ENCODE results near the gene ZDHHC5. TPM values are rescaled to one million over a fixed set of nuclear protein-coding genes. Genes with fewer than 3 reads are reported as not detected.
A peak's percentile ranks its signal among the peaks of the same experiment; 100 is the strongest.

Gene ZDHHC5, protein sequence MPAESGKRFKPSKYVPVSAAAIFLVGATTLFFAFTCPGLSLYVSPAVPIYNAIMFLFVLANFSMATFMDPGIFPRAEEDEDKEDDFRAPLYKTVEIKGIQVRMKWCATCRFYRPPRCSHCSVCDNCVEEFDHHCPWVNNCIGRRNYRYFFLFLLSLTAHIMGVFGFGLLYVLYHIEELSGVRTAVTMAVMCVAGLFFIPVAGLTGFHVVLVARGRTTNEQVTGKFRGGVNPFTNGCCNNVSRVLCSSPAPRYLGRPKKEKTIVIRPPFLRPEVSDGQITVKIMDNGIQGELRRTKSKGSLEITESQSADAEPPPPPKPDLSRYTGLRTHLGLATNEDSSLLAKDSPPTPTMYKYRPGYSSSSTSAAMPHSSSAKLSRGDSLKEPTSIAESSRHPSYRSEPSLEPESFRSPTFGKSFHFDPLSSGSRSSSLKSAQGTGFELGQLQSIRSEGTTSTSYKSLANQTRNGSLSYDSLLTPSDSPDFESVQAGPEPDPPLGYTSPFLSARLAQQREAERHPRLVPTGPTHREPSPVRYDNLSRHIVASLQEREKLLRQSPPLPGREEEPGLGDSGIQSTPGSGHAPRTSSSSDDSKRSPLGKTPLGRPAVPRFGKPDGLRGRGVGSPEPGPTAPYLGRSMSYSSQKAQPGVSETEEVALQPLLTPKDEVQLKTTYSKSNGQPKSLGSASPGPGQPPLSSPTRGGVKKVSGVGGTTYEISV
- 10 to 100 TPM; 38.9 to 55.7 (median 50.5) TPM for polyA plus RNA-seq (ENCODE audit: insufficient read length in 4 of 4)

GRCh38 chr11:57667736-57668433, at the start of gene ZDHHC5:
ZDHHC5 (plus strand) TSS chr11:57668114; CDS start chr11:57673091, 4,977 bp downstream.
- DNase-seq (ENCODE audit: low read depth in 4 of 4, low spot score in 3 of 4), result peak; percentile 97 to 98 (median 98)

GRCh38 chr11:57618438-57618837, 49.5 kb upstream of the ZDHHC5 start:
- DNase-seq (ENCODE audit: low read depth in 4 of 4, low spot score in 3 of 4), result no peak

- no peak for DNase-seq (ENCODE audit: low read depth in 4 of 4, low spot score in 3 of 4)
These were observed 48.6 kb upstream of the ZDHHC5 start for GRCh38 chr11:57619331-57619730.

DNA sequence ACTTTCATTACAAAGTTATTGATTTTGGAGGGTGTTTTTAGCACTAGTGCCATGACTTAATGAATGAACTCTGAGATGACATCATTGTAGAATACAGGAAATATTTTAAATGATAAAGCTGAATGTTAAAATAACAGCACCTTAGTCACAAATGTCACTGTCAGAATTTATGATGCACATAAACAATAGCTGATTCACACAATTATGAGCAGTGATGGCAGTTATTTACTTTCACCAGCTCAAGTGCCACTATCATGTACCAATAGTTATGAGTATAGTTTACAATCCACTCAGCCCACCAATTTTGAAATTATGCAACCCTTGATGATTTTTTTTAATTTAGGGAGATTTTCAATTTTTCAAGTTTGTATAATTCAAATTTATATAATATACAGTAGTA, 47.4 kb upstream of the ZDHHC5 start:
- no peak for DNase-seq (ENCODE audit: low read depth in 4 of 4, low spot score in 3 of 4)

DNA sequence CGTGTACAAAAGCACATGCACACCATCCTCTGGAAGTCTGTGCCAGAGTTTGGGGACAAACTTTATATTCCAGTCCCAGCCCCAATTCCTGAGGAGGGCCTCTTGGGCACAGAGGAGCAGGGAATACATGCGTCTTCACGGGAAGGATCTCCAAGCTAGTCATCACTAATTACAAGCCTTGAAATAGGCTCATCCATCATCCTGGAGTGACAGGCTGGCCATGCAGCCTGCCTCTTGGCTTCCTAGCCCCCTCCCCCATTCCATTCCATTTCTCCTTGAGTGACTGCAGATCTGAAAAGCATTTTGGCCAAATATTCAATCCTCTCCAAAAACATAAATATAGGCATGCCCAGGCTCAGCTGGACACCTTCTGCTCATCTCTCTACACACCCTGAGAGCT, 45.7 kb upstream of the ZDHHC5 start:
- DNase-seq (ENCODE audit: low read depth in 4 of 4, low spot score in 3 of 4), result no peak

- no peak for DNase-seq (ENCODE audit: low read depth in 4 of 4, low spot score in 3 of 4)
These were observed 43.0 kb upstream of the ZDHHC5 start for GRCh38 chr11:57624864-57625263.

- no peak for DNase-seq (ENCODE audit: low read depth in 4 of 4, low spot score in 3 of 4)
These were observed 41.0 kb upstream of the ZDHHC5 start for GRCh38 chr11:57626895-57627294.

- no peak for DNase-seq (ENCODE audit: low read depth in 4 of 4, low spot score in 3 of 4)
These were observed 37.7 kb upstream of the ZDHHC5 start for GRCh38 chr11:57630171-57630570.

DNA sequence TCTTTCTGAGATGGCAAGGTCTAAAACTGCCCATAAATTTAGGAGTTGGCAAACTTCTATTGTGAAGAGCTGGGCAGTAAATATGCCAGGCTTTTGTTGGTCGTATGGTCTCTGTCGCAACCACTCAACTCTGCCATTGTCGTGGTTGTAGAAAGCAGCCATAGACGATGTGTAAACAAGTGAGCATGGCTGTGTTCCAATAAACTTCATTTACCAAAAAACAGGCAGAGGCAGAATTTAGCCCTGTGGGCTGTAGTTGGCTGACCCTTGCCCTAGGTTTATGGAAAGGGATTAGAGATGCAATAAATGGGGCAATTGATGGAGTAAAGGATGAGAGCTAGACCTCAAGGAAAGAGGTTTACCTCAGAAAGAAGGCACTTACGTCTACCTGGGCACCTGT, 35.8 kb upstream of the ZDHHC5 start:
- DNase-seq (ENCODE audit: low read depth in 4 of 4, low spot score in 3 of 4), result no peak

GRCh38 chr11:57633394-57634070, 34.4 kb upstream of the ZDHHC5 start:
- no peak for DNase-seq (ENCODE audit: low read depth in 4 of 4, low spot score in 3 of 4)

GRCh38 chr11:57634311-57634710, 33.6 kb upstream of the ZDHHC5 start:
- DNase-seq (ENCODE audit: low read depth in 4 of 4, low spot score in 3 of 4), result no peak

GRCh38 chr11:57635246-57635645, 32.7 kb upstream of the ZDHHC5 start:
- no peak for DNase-seq (ENCODE audit: low read depth in 4 of 4, low spot score in 3 of 4)

GRCh38 chr11:57637626-57638004, 30.3 kb upstream of the ZDHHC5 start:
- DNase-seq (ENCODE audit: low read depth in 4 of 4, low spot score in 3 of 4), result no peak

- DNase-seq (ENCODE audit: low read depth in 4 of 4, low spot score in 3 of 4), result peak; percentile 81 to 90 (median 83)
These were observed 29.7 kb upstream of the ZDHHC5 start for GRCh38 chr11:57638005-57638781.

DNA sequence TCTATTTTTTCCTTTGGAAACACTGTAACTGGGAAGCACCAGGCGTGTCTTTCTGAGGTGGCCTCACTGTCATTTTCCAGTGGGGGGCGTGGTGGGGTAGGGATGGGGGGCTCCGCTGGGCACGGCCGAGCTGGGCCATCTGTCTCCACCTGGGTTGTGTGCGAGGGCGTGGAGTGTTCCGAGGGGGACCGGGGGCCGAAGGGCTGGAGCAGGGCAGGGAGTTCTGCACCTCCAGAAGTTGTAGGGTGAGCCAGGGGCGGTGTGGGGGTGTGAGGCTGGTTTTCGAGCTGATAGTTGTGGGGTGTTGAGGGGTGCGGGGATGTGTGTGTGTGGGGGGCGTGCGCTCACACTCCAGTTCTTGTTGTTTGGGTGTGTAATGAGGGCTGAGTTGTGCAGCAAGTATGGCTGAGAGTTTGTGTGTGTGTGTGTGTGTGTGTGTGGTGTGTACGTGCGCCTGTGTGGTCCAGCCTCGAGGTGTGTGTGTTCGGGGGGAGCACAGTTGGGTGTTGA, 29.0 kb upstream of the ZDHHC5 start:
- DNase-seq (ENCODE audit: low read depth in 4 of 4, low spot score in 3 of 4), result no peak

- DNase-seq (ENCODE audit: low read depth in 4 of 4, low spot score in 3 of 4), result peak; percentile 81 to 93 (median 88)
These were observed 28.4 kb upstream of the ZDHHC5 start for GRCh38 chr11:57639321-57640067.

- no peak for DNase-seq (ENCODE audit: low read depth in 4 of 4, low spot score in 3 of 4)
These were observed 27.7 kb upstream of the ZDHHC5 start for GRCh38 chr11:57640068-57640800.

DNA sequence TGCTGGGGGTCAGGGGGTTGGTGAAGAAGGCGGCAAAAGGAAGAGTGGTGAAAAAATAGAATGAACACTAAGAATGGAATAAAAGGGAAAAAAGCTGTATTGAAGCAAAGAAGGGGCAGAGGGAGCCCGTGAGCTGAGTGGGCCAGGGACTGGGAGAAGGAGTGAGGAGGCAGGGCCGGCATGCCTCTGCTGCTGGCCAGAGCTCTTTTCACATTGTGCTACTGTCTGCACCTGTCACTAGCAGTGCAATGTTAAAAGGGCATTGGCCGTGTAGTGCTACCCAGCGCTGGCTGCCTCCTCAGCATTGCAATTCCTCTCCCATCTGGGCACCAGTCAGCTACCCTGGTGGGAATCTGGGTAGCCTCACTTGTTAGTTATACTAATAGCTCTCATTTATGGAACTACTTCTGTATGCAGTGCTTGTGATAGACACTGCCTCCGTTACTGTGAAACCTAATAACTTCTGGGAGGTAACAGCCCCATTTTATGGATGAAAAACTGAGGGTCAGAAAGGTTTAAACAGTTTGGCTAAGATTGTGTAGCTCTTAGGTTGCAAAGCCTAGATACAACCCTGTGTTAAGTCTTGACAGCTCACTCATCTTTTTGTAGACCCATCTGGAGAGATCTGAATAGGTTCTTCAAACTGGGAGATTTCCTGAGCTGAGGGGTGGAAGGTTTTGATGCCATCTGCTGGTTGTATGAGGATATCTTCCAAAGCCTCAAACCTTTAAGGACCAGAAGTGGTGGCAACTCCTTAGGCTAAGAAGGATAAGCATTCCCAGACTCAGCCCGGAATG, 26.7 kb upstream of the ZDHHC5 start:
- no peak for DNase-seq (ENCODE audit: low read depth in 4 of 4, low spot score in 3 of 4)
